H9 (cell line): Measurements from ENCODE around the gene ING5. TPM values are rescaled to one million over a fixed set of nuclear protein-coding genes. Genes with fewer than 3 reads are reported as not detected.

ENCODE experiments used
- DNase-seq: peaks from one replicate; pipeline ENCODE4 v3.0.0-alpha.2; 2017
- H2AFZ ChIP-seq: one replicate; pipeline ENCODE4 v1.6.1; 2013; ENCODE audit warnings: mild to moderate bottlenecking, low read length, control low read depth, moderate library complexity
- H2AK5ac ChIP-seq: 2 replicates; pipeline ENCODE4 v1.6.1; 2013; ENCODE audit warnings: low read length, control low read depth, mixed read lengths; ENCODE audit not compliant: insufficient read length
- H2BK120ac ChIP-seq: one replicate; pipeline ENCODE4 v1.6.1; 2013; ENCODE audit warnings: low read depth, mild to moderate bottlenecking, low read length, control low read depth, inconsistent platforms; ENCODE audit not compliant: poor library complexity, severe bottlenecking
- H2BK12ac ChIP-seq: 2 replicates; pipeline ENCODE4 v1.6.1; 2013; ENCODE audit warnings: low read length, control low read depth, mixed read lengths, low read depth; ENCODE audit not compliant: insufficient read length
- H2BK15ac ChIP-seq: 2 replicates; pipeline ENCODE4 v1.6.1; 2013; ENCODE audit warnings: low read depth, low read length, control low read depth
- H2BK20ac ChIP-seq: one replicate; pipeline ENCODE4 v1.6.1; 2013; ENCODE audit warnings: low read depth, mild to moderate bottlenecking, low read length, control low read depth, inconsistent platforms; ENCODE audit not compliant: poor library complexity, severe bottlenecking
- H2BK5ac ChIP-seq: 2 replicates; pipeline ENCODE4 v1.6.1; 2013; ENCODE audit warnings: low read length, control low read depth, mixed read lengths; ENCODE audit not compliant: insufficient read length
- H3K14ac ChIP-seq: 2 replicates; pipeline ENCODE4 v1.6.1; 2013; ENCODE audit warnings: low read length, control low read depth; ENCODE audit not compliant: insufficient read depth
- H3K18ac ChIP-seq: 2 replicates; pipeline ENCODE4 v1.6.1; 2013; ENCODE audit warnings: low read depth, mild to moderate bottlenecking, mixed read lengths, low read length, control low read depth; ENCODE audit not compliant: insufficient read length
- H3K23ac ChIP-seq: 2 replicates; pipeline ENCODE4 v1.6.1; 2013; ENCODE audit warnings: low read length, control low read depth, mixed read lengths, low read depth; ENCODE audit not compliant: insufficient read length
- H3K23me2 ChIP-seq: 2 replicates; pipeline ENCODE4 v1.6.1; 2013; ENCODE audit warnings: low read depth, mild to moderate bottlenecking, mixed read lengths, low read length, control low read depth; ENCODE audit not compliant: insufficient read length, poor library complexity, severe bottlenecking
- H3K27ac ChIP-seq: 2 replicates; pipeline ENCODE4 v1.5.1; 2013; ENCODE audit warnings: low read length, control low read depth, mixed read lengths, low read depth; ENCODE audit not compliant: insufficient read length
- H3K27me3 ChIP-seq: 2 replicates; pipeline ENCODE4 v1.6.1; 2013; ENCODE audit warnings: low read length, control low read depth, inconsistent platforms; ENCODE audit not compliant: insufficient read depth
- H3K4ac ChIP-seq: 2 replicates; pipeline ENCODE4 v1.6.1; 2013; ENCODE audit warnings: low read depth, mild to moderate bottlenecking, control low read depth, inconsistent platforms, low read length, moderate library complexity
- H3K4me1 ChIP-seq: 2 replicates; pipeline ENCODE4 v1.6.1; 2013; ENCODE audit warnings: low read length, control low read depth, inconsistent platforms; ENCODE audit not compliant: insufficient read depth
- H3K4me2 ChIP-seq: 2 replicates; pipeline ENCODE4 v1.6.1; 2013; ENCODE audit warnings: low read length, control low read depth, mixed read lengths; ENCODE audit not compliant: insufficient read length, insufficient read depth
- H3K56ac ChIP-seq: 2 replicates; pipeline ENCODE4 v1.6.1; 2013; ENCODE audit warnings: low read depth, mild to moderate bottlenecking, mixed read lengths, low read length, control low read depth; ENCODE audit not compliant: insufficient read length
- H3K79me1 ChIP-seq: 2 replicates; pipeline ENCODE4 v1.6.1; 2013; ENCODE audit warnings: low read depth, mild to moderate bottlenecking, moderate library complexity, low read length, control low read depth, inconsistent platforms; ENCODE audit not compliant: insufficient read depth, poor library complexity, severe bottlenecking
- H3K79me2 ChIP-seq: 2 replicates; pipeline ENCODE4 v1.6.1; 2013; ENCODE audit warnings: low read length, control low read depth, inconsistent platforms; ENCODE audit not compliant: insufficient read depth
- H3K9ac ChIP-seq: 2 replicates; pipeline ENCODE4 v1.6.1; 2013; ENCODE audit warnings: low read length, control low read depth, mixed read lengths; ENCODE audit not compliant: insufficient read length; ENCODE audit errors: extremely low read depth
- H3K9me3 ChIP-seq: one replicate; pipeline ENCODE4 v1.6.1; 2013; ENCODE audit warnings: low read depth, low read length, inconsistent platforms; ENCODE audit not compliant: control insufficient read depth
- H3T11ph ChIP-seq: one replicate; pipeline ENCODE4 v1.6.1; 2013; ENCODE audit warnings: mild to moderate bottlenecking, low read length, control low read depth, inconsistent platforms
- H4K20me1 ChIP-seq: one replicate; pipeline ENCODE4 v1.6.1; 2013; ENCODE audit not compliant: control insufficient read depth, insufficient read length, insufficient read depth
- H4K5ac ChIP-seq: 2 replicates; pipeline ENCODE4 v1.6.1; 2013; ENCODE audit warnings: low read depth, mild to moderate bottlenecking, mixed read lengths, low read length, control low read depth; ENCODE audit not compliant: insufficient read length
- H4K8ac ChIP-seq: replicated peaks from 2 replicates; pipeline ENCODE4 v1.6.1; 2013; ENCODE audit warnings: low read length, control low read depth, mixed read lengths, low read depth; ENCODE audit not compliant: insufficient read length
- H4K91ac ChIP-seq: 2 replicates; pipeline ENCODE4 v1.6.1; 2013; ENCODE audit warnings: low read depth, mild to moderate bottlenecking, moderate library complexity, mixed read lengths, low read length, control low read depth; ENCODE audit not compliant: insufficient read length
- H3K27ac Mint-ChIP-seq, 3 experiments: 2 replicates in 2 of 3; 3 replicates in 1 of 3; pipeline ENCODE4 v1.8.0; 2020 to 2021; ENCODE audit warnings: mixed read lengths in 3 of 3, mild to moderate bottlenecking in 1 of 3, moderate library complexity in 1 of 3
- H3K27me3 Mint-ChIP-seq: 2 replicates; pipeline ENCODE4 v1.8.0; 2021; ENCODE audit warnings: low read depth, mild to moderate bottlenecking, moderate library complexity, mixed read lengths
- H3K36me3 Mint-ChIP-seq, 3 experiments: 2 replicates in 2 of 3; 3 replicates in 1 of 3; pipeline ENCODE4 v1.8.0; 2020 to 2021; ENCODE audit warnings: low read depth in 3 of 3, mixed read lengths in 3 of 3; ENCODE audit not compliant: insufficient read depth in 1 of 3
- H3K4me1 Mint-ChIP-seq, 2 experiments: 2 replicates each; pipeline ENCODE4 v1.8.0; 2020; ENCODE audit warnings: mixed read lengths in 2 of 2
- H3K4me3 Mint-ChIP-seq, 2 experiments: 2 replicates in 1 of 2; 3 replicates in 1 of 2; pipeline ENCODE4 v1.8.0; 2020 to 2021; ENCODE audit warnings: mild to moderate bottlenecking in 2 of 2, mixed read lengths in 2 of 2, moderate library complexity in 1 of 2
- H3K9me3 Mint-ChIP-seq, 2 experiments: 2 replicates in 1 of 2; 3 replicates in 1 of 2; pipeline ENCODE4 v1.8.0; 2020; ENCODE audit warnings: mild to moderate bottlenecking in 2 of 2, mixed read lengths in 2 of 2, moderate library complexity in 1 of 2
- CTCF ChIP-seq: fragments of 200-600 bp; sonication (generic); conservative IDR thresholded peaks from 3 replicates; pipeline ENCODE4 v1.8.0; 2021; ENCODE audit warnings: antibody characterized with exemption, mild to moderate bottlenecking
- WGBS: extraction: QIAGEN DNeasy Blood & Tissue Kit; methylation state at CpG from one replicate; pipeline ENCODE4 v1.1.7; 2013; ENCODE audit warnings: missing lambda C conversion rate, low lambda C conversion rate, mixed read lengths; ENCODE audit not compliant: insufficient read length; ENCODE audit errors: extremely low coverage; 5-methylcytosine and 5-hydroxymethylcytosine counted together
- total RNA-seq: library from RNA; stranded (reverse); gene quantifications from 2 replicates; pipeline ENCODE4 v1.2.1, GENCODE V29; 2021

ING5 gene
- total RNA-seq, 1 experiment from 2014 or later: 66.0 TPM

- WGBS: no CpG with 5 or more reads among the region's 22 CpGs
- H3K79me2 ChIP-seq: no peaks in the 10 kb centered on the region
- no peak overlapping the region for H3K9ac ChIP-seq
- no peak overlapping the region for H3K23ac ChIP-seq
- no peak overlapping the region for H3K18ac ChIP-seq
- no peak overlapping the region for H3T11ph ChIP-seq
- TF ChIP-seq CTCF: no peak
- Mint-ChIP-seq H3K9me3 (no peaks in the 10 kb centered on the region; a peak in 2 of 5 replicates), H3K4me1 (no peaks in the 10 kb centered on the region), H3K27me3 (no peaks in the 10 kb centered on the region), H3K36me3 (peaks cover 19 to 45% (median 43%) of the 10 kb centered on the region in 3 experiments; a peak in 6 of 7 replicates), H3K4me3 (no peak overlapping the region), H3K27ac (no peak overlapping the region)
- no peak overlapping the region for H2BK15ac ChIP-seq
- H3K4me1 ChIP-seq: no peaks in the 10 kb centered on the region
- H2AFZ ChIP-seq: no peak overlapping the region
- H3K27ac ChIP-seq: no peak overlapping the region
- no peaks in the 10 kb centered on the region for H3K79me1 ChIP-seq
- no peak overlapping the region for H3K56ac ChIP-seq
- no peak overlapping the region for H2BK5ac ChIP-seq
- H2AK5ac ChIP-seq: no peak overlapping the region
- H3K14ac ChIP-seq: no peak overlapping the region
- H4K5ac ChIP-seq: no peak overlapping the region
- H2BK12ac ChIP-seq: no peak overlapping the region
- peak; percentile 16 for DNase-seq
- no peaks in the 10 kb centered on the region for H3K23me2 ChIP-seq
- H4K8ac ChIP-seq: no peak overlapping the region
- no peaks in the 10 kb centered on the region for H4K20me1 ChIP-seq
- H4K91ac ChIP-seq: no peak overlapping the region
- no peaks in the 10 kb centered on the region for H3K9me3 ChIP-seq
- no peak overlapping the region for H3K4ac ChIP-seq
- H2BK20ac ChIP-seq: no peak overlapping the region
- H2BK120ac ChIP-seq: no peak overlapping the region
- no peak overlapping the region for H3K4me2 ChIP-seq
- H3K27me3 ChIP-seq: no peaks in the 10 kb centered on the region
These were observed 48.4 kb downstream of the ING5 start for GRCh38 chr2:241750076-241750840.
